Upper lobe of left lung (tissue), 4 donors: ENCODE data around the gene FGF2.

Experiments
- EP300 ChIP-seq, 4 donors: sonication (generic); formaldehyde crosslinking; IDR thresholded peaks; one replicate each; pipeline ENCODE4 v1.5.1; 2017; ENCODE audit warnings: antibody characterized with exemption in 4 of 4, control low read depth in 2 of 4
- POLR2A ChIP-seq, 4 donors: fragments of 450-650 bp; IDR thresholded peaks; one replicate each; pipeline ENCODE4 v1.5.1; 2016 to 2017; ENCODE audit warnings: antibody characterized with exemption in 4 of 4, mild to moderate bottlenecking in 2 of 4
- POLR2AphosphoS5 ChIP-seq, 2 donors: sonication (generic); formaldehyde crosslinking; IDR thresholded peaks; one replicate each; pipeline ENCODE4 v1.5.1; 2017; ENCODE audit warnings: antibody characterized with exemption in 2 of 2
- TF ChIP-seq, protein P1 (sequence below), 6 experiments: fragments of 450-650 bp in 4 of 6; fragments of 200-600 bp in 2 of 6; sonication (generic) in 2 of 6; IDR thresholded peaks; one replicate each; pipeline ENCODE4 v1.5.1; 2016 to 2019; ENCODE audit warnings: antibody characterized with exemption in 6 of 6

DNA sequence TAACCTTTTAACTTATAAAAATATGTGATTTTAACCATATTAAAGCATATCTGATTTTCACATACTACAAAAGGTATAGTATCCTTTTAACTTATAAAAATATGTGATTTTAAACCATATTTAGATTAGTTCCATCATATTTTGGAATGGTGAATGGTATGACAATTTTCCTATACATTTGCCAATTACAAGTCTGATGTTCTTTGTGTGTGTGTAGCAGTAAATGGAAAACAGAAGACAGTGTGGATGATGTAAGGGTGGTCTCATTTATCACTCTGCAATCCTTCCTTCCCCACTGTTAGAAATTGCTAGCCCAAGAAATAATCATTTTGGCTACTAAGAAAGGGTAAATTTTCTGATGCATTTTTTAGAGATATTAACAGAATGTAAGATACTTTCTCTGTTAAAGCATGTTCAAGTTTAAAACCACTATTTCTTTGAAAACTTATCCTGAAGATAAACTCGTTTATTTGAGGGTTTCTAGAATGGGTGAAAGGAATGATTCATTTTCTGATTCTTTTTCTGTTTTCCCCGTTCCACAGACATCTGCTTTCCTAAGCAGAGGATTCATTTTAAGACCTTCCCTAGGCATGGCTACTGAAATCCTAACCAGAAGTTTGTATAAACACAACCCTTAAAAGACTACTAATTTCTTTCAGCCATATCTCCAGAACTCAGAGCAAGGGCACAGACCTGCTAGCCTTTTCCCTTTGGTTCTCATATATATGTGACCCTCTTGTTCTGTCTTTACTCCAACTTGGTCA is 74.8 kb downstream of the FGF2 start:
- TF ChIP-seq, protein P1, sequence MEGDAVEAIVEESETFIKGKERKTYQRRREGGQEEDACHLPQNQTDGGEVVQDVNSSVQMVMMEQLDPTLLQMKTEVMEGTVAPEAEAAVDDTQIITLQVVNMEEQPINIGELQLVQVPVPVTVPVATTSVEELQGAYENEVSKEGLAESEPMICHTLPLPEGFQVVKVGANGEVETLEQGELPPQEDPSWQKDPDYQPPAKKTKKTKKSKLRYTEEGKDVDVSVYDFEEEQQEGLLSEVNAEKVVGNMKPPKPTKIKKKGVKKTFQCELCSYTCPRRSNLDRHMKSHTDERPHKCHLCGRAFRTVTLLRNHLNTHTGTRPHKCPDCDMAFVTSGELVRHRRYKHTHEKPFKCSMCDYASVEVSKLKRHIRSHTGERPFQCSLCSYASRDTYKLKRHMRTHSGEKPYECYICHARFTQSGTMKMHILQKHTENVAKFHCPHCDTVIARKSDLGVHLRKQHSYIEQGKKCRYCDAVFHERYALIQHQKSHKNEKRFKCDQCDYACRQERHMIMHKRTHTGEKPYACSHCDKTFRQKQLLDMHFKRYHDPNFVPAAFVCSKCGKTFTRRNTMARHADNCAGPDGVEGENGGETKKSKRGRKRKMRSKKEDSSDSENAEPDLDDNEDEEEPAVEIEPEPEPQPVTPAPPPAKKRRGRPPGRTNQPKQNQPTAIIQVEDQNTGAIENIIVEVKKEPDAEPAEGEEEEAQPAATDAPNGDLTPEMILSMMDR (IDR thresholded peaks at IDR 0.05): no peak
- TF ChIP-seq EP300 (IDR thresholded peaks at IDR 0.05) (no peak), POLR2A (IDR thresholded peaks at IDR 0.05) (no peak), POLR2AphosphoS5 (IDR thresholded peaks at IDR 0.05) (no peak)
